HG03378 (cell line): ENCODE measurements around the gene MAFG.

ENCODE experiments used
- ATAC-seq: cut with Tn5 transposase; IDR thresholded peaks from one replicate; pipeline ENCODE4 v1.9.1; 2021; ENCODE audit warnings: mild to moderate bottlenecking, moderate library complexity; ENCODE audit not compliant: unreplicated experiment

Gene MAFG

GRCh38 chr17:81927653-81928543, at the start of gene MAFG:
TSS of gene MAFG (minus strand) at chr17:81927735. CDS start at chr17:81923185, 4,550 bp downstream.
- ATAC-seq: peak; percentile 49

GRCh38 chr17:81976332-81977210, 49.0 kb upstream of the MAFG start:
- ATAC-seq: peak; percentile 20

GRCh38 chr17:81973432-81973831, 45.9 kb upstream of the MAFG start:
- ATAC-seq: no peak

GRCh38 chr17:81968850-81969812, 41.6 kb upstream of the MAFG start:
- no peak for ATAC-seq

GRCh38 chr17:81968396-81968745, 40.8 kb upstream of the MAFG start:
- ATAC-seq: no peak

GRCh38 chr17:81967533-81968395, 40.2 kb upstream of the MAFG start:
- no peak for ATAC-seq

- no peak for ATAC-seq
These were observed 39.7 kb upstream of the MAFG start for GRCh38 chr17:81967244-81967532.

- no peak for ATAC-seq
These were observed 39.1 kb upstream of the MAFG start for GRCh38 chr17:81966343-81967243.

- ATAC-seq: no peak
These were observed 36.7 kb upstream of the MAFG start for GRCh38 chr17:81964081-81964849.

GRCh38 chr17:81962499-81963441, 35.2 kb upstream of the MAFG start:
- no peak for ATAC-seq

- no peak for ATAC-seq
These were observed 34.3 kb upstream of the MAFG start for GRCh38 chr17:81961521-81962498.

GRCh38 chr17:81961087-81961511, 33.6 kb upstream of the MAFG start, which contains the start of gene NOTUM:
TSS of gene NOTUM (minus strand) at chr17:81961187. CDS start at chr17:81960909, 278 bp downstream.
- no peak for ATAC-seq

- ATAC-seq: no peak
These were observed 32.8 kb upstream of the MAFG start for GRCh38 chr17:81960130-81960958.

GRCh38 chr17:81959362-81960129, 32.0 kb upstream of the MAFG start:
- no peak for ATAC-seq
